ENCODE measurements around the gene ESYT3. TPM values are rescaled to one million over a fixed set of nuclear protein-coding genes. Genes with fewer than 3 reads are reported as not detected.
"Not testable (repeated sequence)": the region's sequence is repeated elsewhere in the genome, so short reads cannot be mapped to it uniquely, and the experiment has no call there.

ESYT3 gene
- total RNA-seq, 1 experiment from 2014 or later = 7.6 TPM

DNA sequence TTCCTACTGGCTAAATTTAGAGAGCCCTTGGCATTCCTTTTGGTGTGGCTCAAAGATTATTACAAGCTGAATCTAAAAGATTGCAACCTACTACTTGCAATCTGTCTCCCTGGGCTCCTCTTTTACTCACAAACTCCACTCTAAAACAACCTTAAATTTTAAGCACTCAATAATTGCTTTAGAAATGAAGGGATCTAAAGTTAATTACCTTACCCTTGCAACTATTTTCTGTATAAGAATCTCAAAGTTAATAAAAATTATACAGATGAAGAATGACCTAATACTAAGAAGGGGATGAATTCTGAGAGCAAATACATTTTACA, 60.2 kb downstream of the ESYT3 start:
- Histone ChIP-seq H3K36me3 (ENCODE audit: control insufficient read depth, insufficient read depth, low read length) (no peaks in the 10 kb centered on the region), H3K27me3 (replicated peaks; ENCODE audit: control insufficient read depth, insufficient read depth, low read length) (no peaks in the 10 kb centered on the region), H3K4me1 (no peaks in the 10 kb centered on the region), H3K4me3 (ENCODE audit: low read depth, low read length) (no peak overlapping the region), H3K9me3 (no peaks in the 10 kb centered on the region)
- Mint-ChIP-seq H3K36me3 (ENCODE audit: insufficient read depth, unreplicated experiment) (no peaks in the 10 kb centered on the region), H3K4me3 (ENCODE audit: unreplicated experiment) (no peak overlapping the region), H3K27ac (ENCODE audit: unreplicated experiment) (no peak overlapping the region), H3K27me3 (ENCODE audit: insufficient read depth, unreplicated experiment) (no peaks in the 10 kb centered on the region), H3K9me3 (ENCODE audit: unreplicated experiment) (peaks cover 6% of the 10 kb centered on the region), H3K4me1 (ENCODE audit: low read depth, unreplicated experiment) (no peaks in the 10 kb centered on the region)
- ChIA-PET POLR2A (no interaction called here), CTCF (no interaction called here)
- intact Hi-C loops (cut with micrococcal nuclease; ENCODE audit: unreplicated experiment) = no loop called here
- DNase-seq = no peak
- TF ChIP-seq CTCF (IDR thresholded peaks at IDR 0.05; ENCODE audit: insufficient read depth in 1 of 2, low read depth in 1 of 2, low read length in 1 of 2, severe bottlenecking in 1 of 2, unreplicated experiment in 1 of 2) = no peak
- BruUV-seq (replicated peaks) = no TSS peak

DNA sequence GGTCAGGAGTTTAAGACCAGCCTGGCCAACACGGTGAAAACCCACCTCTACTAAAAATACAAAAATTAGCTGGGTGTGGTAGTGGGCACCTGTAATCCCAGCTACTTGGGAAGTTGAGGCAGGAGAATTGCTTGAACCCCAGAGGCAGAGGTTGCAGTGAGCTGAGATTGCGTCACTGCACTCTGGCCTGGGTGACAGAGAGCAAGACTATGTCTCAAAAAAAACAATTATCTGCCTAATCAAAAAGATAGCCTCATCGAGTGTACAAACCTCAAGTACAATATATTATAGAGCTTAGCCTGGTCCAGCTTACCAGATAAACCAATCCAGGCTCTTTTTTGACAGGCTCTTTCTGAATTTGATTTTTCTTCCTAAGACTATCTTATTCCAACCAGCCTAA, 61.2 kb downstream of the ESYT3 start:
- intact Hi-C loops (cut with micrococcal nuclease; ENCODE audit: unreplicated experiment); BruUV-seq (replicated peaks): not testable (repeated sequence)

DNA sequence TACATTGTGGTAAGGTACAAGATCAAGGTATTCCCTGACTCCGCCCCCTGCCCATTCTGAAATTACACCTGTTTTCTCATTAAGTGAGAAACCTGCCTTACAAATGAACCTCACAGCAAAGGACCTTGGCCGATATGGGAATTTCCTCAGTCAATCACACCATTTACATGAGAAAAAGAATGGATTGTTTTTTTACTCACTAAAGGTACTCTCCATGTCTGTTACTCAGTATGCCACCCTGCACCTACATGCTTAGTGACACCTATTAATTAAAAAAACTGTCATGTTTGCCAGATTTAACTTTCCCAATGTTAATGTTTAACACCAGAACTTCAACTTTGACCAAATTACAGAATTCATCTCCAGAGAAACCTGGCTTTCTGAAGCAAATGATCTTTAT, 62.0 kb downstream of the ESYT3 start:
- H3K36me3 ChIP-seq (ENCODE audit: control insufficient read depth, insufficient read depth, low read length) = no peaks in the 10 kb centered on the region
- no peaks in the 10 kb centered on the region for H3K9me3 Mint-ChIP-seq (ENCODE audit: unreplicated experiment)
- ChIA-PET CTCF (no interaction called here), POLR2A (no interaction called here)
- no peaks in the 10 kb centered on the region for H3K4me1 ChIP-seq
- H3K4me3 ChIP-seq (ENCODE audit: low read depth, low read length) = no peak overlapping the region
- TF ChIP-seq CTCF (IDR thresholded peaks at IDR 0.05; ENCODE audit: insufficient read depth in 1 of 2, low read depth in 1 of 2, low read length in 1 of 2, severe bottlenecking in 1 of 2, unreplicated experiment in 1 of 2) = no peak
- DNase-seq = no peak
- H3K27me3 Mint-ChIP-seq (ENCODE audit: insufficient read depth, unreplicated experiment) = no peaks in the 10 kb centered on the region
- no peak overlapping the region for H3K27ac Mint-ChIP-seq (ENCODE audit: unreplicated experiment)
- no peak overlapping the region for H3K4me3 Mint-ChIP-seq (ENCODE audit: unreplicated experiment)
- H3K27me3 ChIP-seq (replicated peaks; ENCODE audit: control insufficient read depth, insufficient read depth, low read length) = no peaks in the 10 kb centered on the region
- H3K4me1 Mint-ChIP-seq (ENCODE audit: low read depth, unreplicated experiment) = no peaks in the 10 kb centered on the region
- no peaks in the 10 kb centered on the region for H3K9me3 ChIP-seq
- BruUV-seq (replicated peaks) = no TSS peak
- H3K36me3 Mint-ChIP-seq (ENCODE audit: insufficient read depth, unreplicated experiment) = no peaks in the 10 kb centered on the region
- intact Hi-C loops (cut with micrococcal nuclease; ENCODE audit: unreplicated experiment) = no loop called here

More for the DNA sequence above, 61.2 kb downstream of the ESYT3 start:
- H3K4me3 ChIP-seq (ENCODE audit: low read depth, low read length); H3K27me3 Mint-ChIP-seq (ENCODE audit: insufficient read depth, unreplicated experiment); H3K4me1 Mint-ChIP-seq (ENCODE audit: low read depth, unreplicated experiment); H3K9me3 ChIP-seq; H3K4me3 Mint-ChIP-seq (ENCODE audit: unreplicated experiment); H3K36me3 ChIP-seq (ENCODE audit: control insufficient read depth, insufficient read depth, low read length); H3K27me3 ChIP-seq (replicated peaks; ENCODE audit: control insufficient read depth, insufficient read depth, low read length); H3K27ac Mint-ChIP-seq (ENCODE audit: unreplicated experiment); H3K36me3 Mint-ChIP-seq (ENCODE audit: insufficient read depth, unreplicated experiment); H3K9me3 Mint-ChIP-seq (ENCODE audit: unreplicated experiment); POLR2A ChIA-PET; DNase-seq; H3K4me1 ChIP-seq; CTCF ChIA-PET: not testable (repeated sequence)

DNA sequence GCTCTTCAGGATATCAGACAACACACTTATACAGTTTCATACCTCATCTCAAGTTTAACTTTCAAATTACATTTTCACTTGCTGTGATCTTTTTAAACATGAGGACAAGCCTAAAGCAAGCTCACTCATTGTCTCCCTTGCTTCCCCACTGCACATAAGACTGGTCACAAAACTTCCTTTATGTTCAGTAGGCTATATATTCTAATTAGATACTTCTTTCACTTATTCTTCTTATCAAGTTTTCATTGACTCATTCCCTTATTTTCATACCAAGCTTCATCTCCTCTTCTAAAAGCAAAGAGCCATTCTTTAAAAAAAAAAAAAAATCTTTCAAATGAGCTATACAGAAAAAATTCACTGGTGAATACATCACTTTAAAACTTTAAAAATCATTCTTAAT, 62.6 kb downstream of the ESYT3 start:
- TF ChIP-seq CTCF (IDR thresholded peaks at IDR 0.05; ENCODE audit: insufficient read depth in 1 of 2, low read depth in 1 of 2, low read length in 1 of 2, severe bottlenecking in 1 of 2, unreplicated experiment in 1 of 2) = no peak

More for the DNA sequence above, 62.6 kb downstream of the ESYT3 start:
- H3K4me3 Mint-ChIP-seq (ENCODE audit: unreplicated experiment) = no peak overlapping the region
- no peaks in the 10 kb centered on the region for H3K27me3 Mint-ChIP-seq (ENCODE audit: insufficient read depth, unreplicated experiment)
- H3K36me3 ChIP-seq (ENCODE audit: control insufficient read depth, insufficient read depth, low read length) = no peaks in the 10 kb centered on the region
- no peaks in the 10 kb centered on the region for H3K9me3 ChIP-seq
- intact Hi-C loops (cut with micrococcal nuclease; ENCODE audit: unreplicated experiment) = no loop called here
- H3K4me1 Mint-ChIP-seq (ENCODE audit: low read depth, unreplicated experiment) = no peaks in the 10 kb centered on the region
- no peak overlapping the region for H3K27ac Mint-ChIP-seq (ENCODE audit: unreplicated experiment)
- DNase-seq = no peak
- H3K4me3 ChIP-seq (ENCODE audit: low read depth, low read length) = no peak overlapping the region
- H3K4me1 ChIP-seq = no peaks in the 10 kb centered on the region
- H3K27me3 ChIP-seq (replicated peaks; ENCODE audit: control insufficient read depth, insufficient read depth, low read length) = no peaks in the 10 kb centered on the region
- H3K36me3 Mint-ChIP-seq (ENCODE audit: insufficient read depth, unreplicated experiment) = no peaks in the 10 kb centered on the region
- BruUV-seq (replicated peaks) = no TSS peak
- POLR2A ChIA-PET = interaction anchor here (0.5 kb wide), 1 partner anchor 415 kb away, joined by 3 read pairs; no protein-coding TSS in a partner anchor
- CTCF ChIA-PET = no interaction called here
- no peaks in the 10 kb centered on the region for H3K9me3 Mint-ChIP-seq (ENCODE audit: unreplicated experiment)
